ENCODE measurements around the gene SLC8B1. TPM values are rescaled to one million over a fixed set of nuclear protein-coding genes. Genes with fewer than 3 reads are reported as not detected.
A peak's percentile ranks its signal among the peaks of the same experiment; 100 is the strongest.

SLC8B1 gene
- total RNA-seq, 2 donors from 2014 or later = 25.2 to 44.2 TPM

- Histone ChIP-seq H3K4me1 (peaks cover 28% of the 10 kb centered on the region), H3K27me3 (no peaks in the 10 kb centered on the region), H3K27ac (peak overlapping the region; percentile 61 to 86 (median 82)), H3K9me3 (no peaks in the 10 kb centered on the region), H3K36me3 (replicated peaks in 1 of 2; ENCODE audit: insufficient read depth in 1 of 2, low read depth in 2 of 2) (peaks cover 0 to 21% of the 10 kb centered on the region in 2 donors), H3K4me3 (no peak overlapping the region)
- intact Hi-C loops (cut with DNase I) = no loop called here
- no peak for TF ChIP-seq CTCF (IDR thresholded peaks at IDR 0.05)
- no peak for TF ChIP-seq POLR2A (IDR thresholded peaks at IDR 0.05)
- ATAC-seq (no peak), DNase-seq (no peak)
- 38 to 64% methylated on average over 10 of the region's 10 CpGs for WGBS, 2 donors
Observed at GRCh38 chr12:113271466-113271852, 63.5 kb downstream of the SLC8B1 start.

- intact Hi-C loops (cut with DNase I) = no loop called here
- peaks cover 0 to 24% of the 10 kb centered on the region in 2 donors for H3K36me3 ChIP-seq (replicated peaks in 1 of 2; ENCODE audit: insufficient read depth in 1 of 2, low read depth in 2 of 2)
- H3K4me3 ChIP-seq = no peak overlapping the region
- no peak for TF ChIP-seq POLR2A (IDR thresholded peaks at IDR 0.05)
- TF ChIP-seq CTCF (IDR thresholded peaks at IDR 0.05) = no peak
- ATAC-seq = no peak
- WGBS, 2 donors = 95 to 98% methylated on average over 11 of the region's 11 CpGs
- H3K27me3 ChIP-seq = no peaks in the 10 kb centered on the region
- no peaks in the 10 kb centered on the region for H3K9me3 ChIP-seq
- peak overlapping the region in 3 of 4 donors; percentile 42 to 86 (median 61) for H3K27ac ChIP-seq
- peaks cover 28% of the 10 kb centered on the region for H3K4me1 ChIP-seq
- DNase-seq = no peak
Observed at GRCh38 chr12:113270709-113271009, 64.2 kb downstream of the SLC8B1 start.

- DNase-seq = no peak
- TF ChIP-seq POLR2A (IDR thresholded peaks at IDR 0.05) = no peak
- no peak for TF ChIP-seq CTCF (IDR thresholded peaks at IDR 0.05)
- Histone ChIP-seq H3K9me3 (no peaks in the 10 kb centered on the region), H3K4me1 (peaks cover 28% of the 10 kb centered on the region), H3K36me3 (replicated peaks in 1 of 2; ENCODE audit: insufficient read depth in 1 of 2, low read depth in 2 of 2) (peaks cover 0 to 20% of the 10 kb centered on the region in 2 donors), H3K27me3 (no peaks in the 10 kb centered on the region), H3K4me3 (no peak overlapping the region), H3K27ac (no peak overlapping the region)
- WGBS, 2 donors = 95 to 96% methylated on average over 12 of the region's 12 CpGs
- ATAC-seq = no peak
- intact Hi-C loops (cut with DNase I) = no loop called here
Observed at GRCh38 chr12:113269257-113269943, 65.5 kb downstream of the SLC8B1 start.

- Histone ChIP-seq H3K27ac (no peak overlapping the region), H3K4me3 (no peak overlapping the region), H3K27me3 (no peaks in the 10 kb centered on the region), H3K4me1 (peaks cover 30% of the 10 kb centered on the region), H3K9me3 (no peaks in the 10 kb centered on the region), H3K36me3 (replicated peaks in 1 of 2; ENCODE audit: insufficient read depth in 1 of 2, low read depth in 2 of 2) (peaks cover 0 to 15% of the 10 kb centered on the region in 2 donors)
- DNase-seq = no peak
- 91 to 96% methylated on average over 14 to 19 of the region's 19 CpGs for WGBS, 2 donors
- no peak for ATAC-seq
- intact Hi-C loops (cut with DNase I) = no loop called here
- TF ChIP-seq POLR2A (IDR thresholded peaks at IDR 0.05) (no peak), CTCF (IDR thresholded peaks at IDR 0.05) (no peak)
Observed at GRCh38 chr12:113268621-113269020, 66.3 kb downstream of the SLC8B1 start.

GRCh38 chr12:113268136-113268535 lies 66.8 kb downstream of the SLC8B1 start:
- intact Hi-C loops (cut with DNase I) = no loop called here
- ATAC-seq (no peak), DNase-seq (no peak)
- no peaks in the 10 kb centered on the region for H3K27me3 ChIP-seq
- peaks cover 0 to 15% of the 10 kb centered on the region in 2 donors for H3K36me3 ChIP-seq (replicated peaks in 1 of 2; ENCODE audit: insufficient read depth in 1 of 2, low read depth in 2 of 2)
- TF ChIP-seq POLR2A (IDR thresholded peaks at IDR 0.05) (no peak), CTCF (IDR thresholded peaks at IDR 0.05) (no peak)
- H3K27ac ChIP-seq = no peak overlapping the region
- peaks cover 34% of the 10 kb centered on the region for H3K4me1 ChIP-seq
- H3K4me3 ChIP-seq = no peak overlapping the region
- 92 to 96% methylated on average over 9 to 12 of the region's 12 CpGs for WGBS, 2 donors
- H3K9me3 ChIP-seq = no peaks in the 10 kb centered on the region
